Mesenchymal stem cell (in vitro differentiated cells and primary cell): Measurements from ENCODE around the gene SLC36A3.
"Not testable (repeated sequence)": the region's sequence is repeated elsewhere in the genome, so short reads cannot be mapped to it uniquely, and the experiment has no call there.

ENCODE experiments used
- DNase-seq: peaks from one replicate; pipeline ENCODE4 v3.0.0-alpha.2; 2013
- H2AFZ ChIP-seq: one replicate; pipeline ENCODE4 v1.6.1; 2013; ENCODE audit warnings: low read depth, mild to moderate bottlenecking, control low read depth, inconsistent platforms, low read length, moderate library complexity
- H2AK5ac ChIP-seq: 2 replicates; pipeline ENCODE4 v1.6.1; 2013; ENCODE audit warnings: low read length, moderate library complexity, mild to moderate bottlenecking, inconsistent platforms; ENCODE audit not compliant: severe bottlenecking
- H2BK120ac ChIP-seq: one replicate; pipeline ENCODE4 v1.6.1; 2013; ENCODE audit warnings: low read depth, mild to moderate bottlenecking, inconsistent platforms, low read length, moderate library complexity
- H2BK12ac ChIP-seq, 2 experiments: one replicate each; pipeline ENCODE4 v1.6.1; 2013; ENCODE audit warnings: inconsistent platforms in 2 of 2, low read length in 2 of 2, mild to moderate bottlenecking in 2 of 2, moderate library complexity in 2 of 2, control low read depth in 1 of 2
- H2BK15ac ChIP-seq: one replicate; pipeline ENCODE4 v1.6.1; 2013; ENCODE audit warnings: mild to moderate bottlenecking, low read depth, inconsistent platforms; ENCODE audit not compliant: poor library complexity, severe bottlenecking
- H2BK5ac ChIP-seq: 2 replicates; pipeline ENCODE4 v1.6.1; 2013; ENCODE audit warnings: low read depth, mild to moderate bottlenecking, low read length, control low read depth, inconsistent platforms; ENCODE audit not compliant: poor library complexity, severe bottlenecking
- H3K14ac ChIP-seq, 2 experiments: one replicate each; pipeline ENCODE4 v1.6.1; 2013; ENCODE audit warnings: inconsistent platforms in 2 of 2, low read length in 2 of 2, control low read depth in 1 of 2, mild to moderate bottlenecking in 1 of 2, moderate library complexity in 1 of 2
- H3K18ac ChIP-seq, 2 experiments: one replicate each; pipeline ENCODE4 v1.6.1; 2013; ENCODE audit warnings: inconsistent platforms in 2 of 2, low read length in 2 of 2, control low read depth in 1 of 2, low read depth in 1 of 2, mild to moderate bottlenecking in 1 of 2
- H3K23ac ChIP-seq, 2 experiments: one replicate each; pipeline ENCODE4 v1.6.1; 2013; ENCODE audit warnings: inconsistent platforms in 2 of 2, low read length in 2 of 2, mild to moderate bottlenecking in 2 of 2, moderate library complexity in 2 of 2, control low read depth in 1 of 2
- H3K27ac ChIP-seq: 2 replicates; pipeline ENCODE4 v1.5.1; 2013; ENCODE audit warnings: mild to moderate bottlenecking, moderate library complexity, low read length, control low read depth, inconsistent platforms; ENCODE audit not compliant: poor library complexity, severe bottlenecking
- H3K27me3 ChIP-seq, 2 experiments: 2 replicates each; pipeline versions ENCODE4 v1.6.1 to v1.7.0; 2013; ENCODE audit warnings: low read length in 2 of 2, mild to moderate bottlenecking in 2 of 2, moderate library complexity in 2 of 2, control low read depth in 1 of 2, inconsistent platforms in 1 of 2; ENCODE audit not compliant: control insufficient read depth in 1 of 2, insufficient read depth in 1 of 2
- H3K36me3 ChIP-seq, 2 experiments: 2 replicates each; pipeline versions ENCODE4 v1.6.1 to v1.7.0; 2013; ENCODE audit warnings: low read length in 2 of 2, control low read depth in 1 of 2, inconsistent platforms in 1 of 2, low read depth in 1 of 2, mild to moderate bottlenecking in 1 of 2; ENCODE audit not compliant: insufficient read depth in 2 of 2, control insufficient read depth in 1 of 2
- H3K4ac ChIP-seq, 2 experiments: one replicate each; pipeline ENCODE4 v1.6.1; 2013; ENCODE audit warnings: inconsistent platforms in 2 of 2, low read length in 2 of 2, mild to moderate bottlenecking in 2 of 2, moderate library complexity in 2 of 2, control low read depth in 1 of 2, low read depth in 1 of 2
- H3K4me1 ChIP-seq: 2 replicates; pipeline ENCODE4 v1.6.1; 2013; ENCODE audit warnings: low read depth, low read length, control low read depth; ENCODE audit not compliant: control insufficient read depth, insufficient read depth
- H3K4me2 ChIP-seq: 2 replicates; pipeline ENCODE4 v1.6.1; 2013; ENCODE audit warnings: low read length, mild to moderate bottlenecking, inconsistent platforms; ENCODE audit not compliant: poor library complexity, severe bottlenecking
- H3K4me3 ChIP-seq, 2 experiments: 2 replicates each; pipeline versions ENCODE4 v1.5.1 to v1.7.0; 2013; ENCODE audit warnings: low read length in 2 of 2, mild to moderate bottlenecking in 2 of 2, control low read depth in 1 of 2, low read depth in 1 of 2; ENCODE audit not compliant: insufficient read depth in 1 of 2
- H3K79me1 ChIP-seq: replicated peaks from 2 replicates; pipeline ENCODE4 v1.6.1; 2013; ENCODE audit warnings: mild to moderate bottlenecking, control low read depth, low read length, inconsistent platforms; ENCODE audit not compliant: poor library complexity, severe bottlenecking
- H3K9ac ChIP-seq: 2 replicates; pipeline ENCODE4 v1.7.0; 2013; ENCODE audit warnings: mild to moderate bottlenecking, low read length, moderate library complexity
- H3K9me3 ChIP-seq: 2 replicates; pipeline ENCODE4 v1.7.0; 2013; ENCODE audit warnings: mild to moderate bottlenecking, low read length; ENCODE audit not compliant: control insufficient read depth
- H4K8ac ChIP-seq: one replicate; pipeline ENCODE4 v1.6.1; 2013; ENCODE audit warnings: inconsistent platforms, mild to moderate bottlenecking, low read length, moderate library complexity
- H4K91ac ChIP-seq: one replicate; pipeline ENCODE4 v1.6.1; 2013; ENCODE audit warnings: mild to moderate bottlenecking, low read length, inconsistent platforms
- WGBS: methylation state at CpG from one replicate; pipeline ENCODE4 v1.1.7; 2013; ENCODE audit warnings: mixed read lengths; 5-methylcytosine and 5-hydroxymethylcytosine counted together

SLC36A3 gene

DNA sequence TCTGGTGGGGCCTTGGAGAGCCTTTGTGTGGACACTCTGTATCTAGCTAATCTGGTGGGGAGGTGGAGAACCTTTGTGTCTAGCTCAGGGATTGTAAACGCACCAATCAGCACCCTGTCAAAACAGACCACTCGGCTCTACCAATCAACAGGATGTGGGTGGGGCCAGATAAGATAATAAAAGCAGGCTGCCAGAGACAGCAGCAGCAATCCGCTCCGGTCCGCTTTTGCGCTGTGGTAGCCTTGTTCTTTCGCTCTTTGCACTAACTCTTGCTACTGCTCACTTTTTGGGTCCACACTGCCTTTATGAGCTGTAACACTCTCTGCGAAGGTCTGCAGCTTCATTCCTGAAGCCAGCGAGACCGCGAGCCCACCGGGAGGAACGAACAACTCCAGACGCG lies 6.3 kb upstream of the SLC36A3 start:
- not testable (repeated sequence) for H2AK5ac ChIP-seq, H3K4me2 ChIP-seq, H2BK120ac ChIP-seq, H4K91ac ChIP-seq, H3K14ac ChIP-seq, H3K9ac ChIP-seq, H3K36me3 ChIP-seq, H2BK12ac ChIP-seq, DNase-seq, H2BK15ac ChIP-seq, H3K4me1 ChIP-seq, H3K79me1 ChIP-seq, H3K4me3 ChIP-seq, H3K23ac ChIP-seq, H2BK5ac ChIP-seq, H2AFZ ChIP-seq, H3K4ac ChIP-seq, H3K27ac ChIP-seq, H3K9me3 ChIP-seq, H4K8ac ChIP-seq, H3K18ac ChIP-seq
- 90% methylated on average over 15 of the region's 15 CpGs for WGBS
- peaks cover 4 to 12% of the 10 kb centered on the region in 2 experiments for H3K27me3 ChIP-seq

DNA sequence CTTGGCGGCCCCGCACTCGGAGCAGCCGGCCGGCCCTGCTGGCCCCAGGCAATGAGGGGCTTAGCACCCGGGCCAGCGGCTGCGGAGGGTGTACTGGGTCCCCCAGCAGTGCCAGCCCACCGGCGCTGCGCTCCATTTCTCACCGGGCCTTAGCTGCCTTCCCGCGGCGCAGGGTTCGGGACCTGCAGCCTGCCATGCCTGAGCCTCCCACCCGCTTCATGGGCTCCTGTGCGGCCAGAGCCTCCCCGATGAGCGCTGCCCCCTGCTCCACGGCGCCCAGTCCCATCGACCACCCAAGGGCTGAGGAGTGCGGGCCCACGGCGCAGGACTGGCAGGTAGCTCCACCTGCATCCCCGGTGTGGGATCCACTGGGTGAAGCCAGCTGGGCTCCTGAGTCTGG lies 5.7 kb upstream of the SLC36A3 start:
- H2AFZ ChIP-seq, H2BK5ac ChIP-seq, H3K4me2 ChIP-seq, H3K14ac ChIP-seq, H3K27ac ChIP-seq, H3K27me3 ChIP-seq, H2BK120ac ChIP-seq, H2BK15ac ChIP-seq, H3K4ac ChIP-seq, H4K8ac ChIP-seq, H3K79me1 ChIP-seq, H3K9me3 ChIP-seq, H2AK5ac ChIP-seq, H3K18ac ChIP-seq, DNase-seq, H3K4me3 ChIP-seq, H3K23ac ChIP-seq, H3K9ac ChIP-seq, H3K36me3 ChIP-seq, H2BK12ac ChIP-seq, H4K91ac ChIP-seq, H3K4me1 ChIP-seq: not testable (repeated sequence)
- WGBS = 96% methylated on average over 15 of the region's 27 CpGs

DNA sequence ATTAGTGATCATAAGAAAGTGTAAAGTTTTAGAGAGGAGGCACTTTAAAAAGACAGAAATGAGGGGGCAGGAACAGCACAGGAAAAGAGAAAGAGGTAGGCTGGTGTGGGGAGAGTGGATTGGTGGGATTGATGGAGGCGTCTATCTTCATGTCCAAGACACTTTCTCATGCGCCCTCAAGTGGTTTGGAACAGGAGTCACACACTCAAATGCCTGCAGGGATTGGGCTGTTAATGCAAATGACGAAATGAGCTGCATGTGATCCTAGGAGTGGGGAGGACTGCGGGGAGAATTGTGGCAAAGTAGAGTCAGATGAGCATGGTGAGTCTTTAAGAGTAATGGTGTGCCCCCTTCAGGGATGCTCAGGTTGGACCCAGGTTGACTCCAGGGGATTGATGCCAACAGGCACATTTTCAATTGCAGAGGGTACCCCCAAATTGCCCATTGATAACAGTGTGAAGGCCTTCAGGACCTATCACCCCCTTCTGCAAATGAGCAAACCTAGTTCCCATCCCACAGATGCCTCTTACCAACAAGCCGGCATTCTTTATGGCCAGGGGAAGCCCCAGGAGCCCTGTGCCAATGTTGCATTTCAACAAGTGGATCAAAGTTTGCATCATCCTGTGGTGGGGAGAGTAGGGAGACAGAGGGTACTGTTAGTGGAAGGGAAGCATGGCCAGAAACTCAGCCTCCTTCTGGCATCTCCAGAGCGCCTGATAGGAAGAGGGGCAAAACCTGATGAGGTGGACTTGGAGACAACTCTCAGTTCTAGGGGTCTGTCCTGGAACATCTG lies 5.3 kb downstream of the SLC36A3 start:
- 69% methylated on average over 5 of the region's 6 CpGs for WGBS
- no peak overlapping the region for H3K27ac ChIP-seq

DNA sequence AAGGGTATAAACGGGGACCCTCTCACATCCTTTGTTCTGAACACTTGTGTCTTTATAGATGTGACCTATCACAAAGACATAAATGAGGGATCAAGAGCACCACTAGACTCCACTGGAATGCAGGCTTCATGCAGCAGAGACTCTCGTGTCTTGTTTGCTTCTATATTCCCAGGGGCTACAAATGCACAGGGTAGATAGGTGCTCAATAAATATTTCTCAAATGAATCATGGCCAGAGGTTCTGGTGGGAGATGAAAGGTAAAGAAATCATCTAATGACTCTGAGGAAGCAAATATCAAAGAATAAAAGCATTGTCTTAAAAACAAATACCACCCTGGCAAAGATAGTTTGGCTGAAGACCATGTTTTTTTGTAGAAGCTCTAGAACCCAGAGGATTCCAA lies 6.6 kb downstream of the SLC36A3 start:
- no peak overlapping the region for H2AFZ ChIP-seq
- H4K91ac ChIP-seq = no peak overlapping the region
- H3K4ac ChIP-seq = no peak overlapping the region
- H3K79me1 ChIP-seq = no peaks in the 10 kb centered on the region
- WGBS = 63% methylated on average over 2 of the region's 2 CpGs
- no peak overlapping the region for H2BK5ac ChIP-seq
- H2AK5ac ChIP-seq = no peak overlapping the region
- peaks cover 9 to 41% of the 10 kb centered on the region in 2 experiments for H3K27me3 ChIP-seq
- no peaks in the 10 kb centered on the region for H3K4me1 ChIP-seq
- H2BK15ac ChIP-seq = no peak overlapping the region
- H3K23ac ChIP-seq = no peak overlapping the region
- H3K9me3 ChIP-seq = no peaks in the 10 kb centered on the region
- H4K8ac ChIP-seq = no peak overlapping the region
- no peak overlapping the region for H3K4me2 ChIP-seq
- no peak overlapping the region for H2BK12ac ChIP-seq
- H3K36me3 ChIP-seq = no peaks in the 10 kb centered on the region
- DNase-seq = no peak
- no peak overlapping the region for H3K18ac ChIP-seq
- no peak overlapping the region for H3K14ac ChIP-seq
- no peak overlapping the region for H3K4me3 ChIP-seq
- no peak overlapping the region for H3K9ac ChIP-seq
- H2BK120ac ChIP-seq = no peak overlapping the region
- H3K27ac ChIP-seq = no peak overlapping the region

More for the DNA sequence above, 5.3 kb downstream of the SLC36A3 start:
- Histone ChIP-seq H3K4me1 (no peaks in the 10 kb centered on the region), H3K4ac (no peak overlapping the region), H3K4me3 (no peak overlapping the region), H3K9ac (no peak overlapping the region), H3K9me3 (no peaks in the 10 kb centered on the region), H2BK15ac (no peak overlapping the region), H3K18ac (no peak overlapping the region), H3K14ac (no peak overlapping the region), H2BK12ac (no peak overlapping the region), H3K27me3 (peaks cover 12 to 50% of the 10 kb centered on the region in 2 experiments), H3K23ac (no peak overlapping the region), H2BK5ac (no peak overlapping the region), H3K79me1 (no peaks in the 10 kb centered on the region), H3K36me3 (no peaks in the 10 kb centered on the region), H4K91ac (no peak overlapping the region), H2BK120ac (no peak overlapping the region), H2AFZ (no peak overlapping the region), H4K8ac (no peak overlapping the region), H2AK5ac (no peak overlapping the region), H3K4me2 (no peak overlapping the region)
- DNase-seq = peak; percentile 65
